GM21786 (cell line): ENCODE measurements around the gene GRAMD1C.
A peak's percentile ranks its signal among the peaks of the same experiment; 100 is the strongest.
"Not testable (repeated sequence)": the region's sequence is repeated elsewhere in the genome, so short reads cannot be mapped to it uniquely, and the experiment has no call there.

Source experiments
- ATAC-seq: cut with Tn5 transposase; IDR thresholded peaks from one replicate; pipeline ENCODE4 v1.9.1; 2021; ENCODE audit not compliant: unreplicated experiment

Gene GRAMD1C

GRCh38 chr3:113850391-113850790 lies 11.8 kb downstream of the GRAMD1C start:
- ATAC-seq, result not testable (repeated sequence)

GRCh38 chr3:113852506-113852905 lies 13.9 kb downstream of the GRAMD1C start:
- ATAC-seq, result no peak

GRCh38 chr3:113867506-113867905 lies 28.9 kb downstream of the GRAMD1C start:
- no peak for ATAC-seq

- no peak for ATAC-seq
Observed at GRCh38 chr3:113873293-113873692, 34.7 kb downstream of the GRAMD1C start.

GRCh38 chr3:113873814-113874526 lies 35.4 kb downstream of the GRAMD1C start:
- no peak for ATAC-seq

GRCh38 chr3:113878403-113878802 lies 39.8 kb downstream of the GRAMD1C start:
- no peak for ATAC-seq

GRCh38 chr3:113885050-113885449 lies 46.5 kb downstream of the GRAMD1C start:
- no peak for ATAC-seq

GRCh38 chr3:113890256-113890900 lies 51.8 kb downstream of the GRAMD1C start:
- ATAC-seq, result no peak

GRCh38 chr3:113894927-113895326 lies 56.3 kb downstream of the GRAMD1C start:
- ATAC-seq, result no peak

GRCh38 chr3:113895964-113896363 lies 57.4 kb downstream of the GRAMD1C start:
- no peak for ATAC-seq

GRCh38 chr3:113896930-113897329 lies 58.3 kb downstream of the GRAMD1C start:
- no peak for ATAC-seq

GRCh38 chr3:113897373-113897777 lies 58.8 kb downstream of the GRAMD1C start:
- no peak for ATAC-seq

- ATAC-seq, result no peak
Observed at GRCh38 chr3:113898892-113899291, 60.3 kb downstream of the GRAMD1C start.

- ATAC-seq, result no peak
Observed at GRCh38 chr3:113906568-113907140, 68.1 kb downstream of the GRAMD1C start.

- ATAC-seq, result no peak
Observed at GRCh38 chr3:113908133-113908532, 69.5 kb downstream of the GRAMD1C start.

- ATAC-seq, result no peak
Observed at GRCh38 chr3:113910966-113911365, 72.4 kb downstream of the GRAMD1C start.

- peak; percentile 98 for ATAC-seq
Observed at GRCh38 chr3:113912552-113913236, 74.1 kb downstream of the GRAMD1C start.

- ATAC-seq, result no peak
Observed at GRCh38 chr3:113914646-113915045, 76.1 kb downstream of the GRAMD1C start.

- no peak for ATAC-seq
Observed at GRCh38 chr3:113927556-113927955, 89.0 kb downstream of the GRAMD1C start.

- no peak for ATAC-seq
Observed at GRCh38 chr3:113946831-113947230, 108.2 kb downstream of the GRAMD1C start.

- ATAC-seq, result peak; percentile 72
Observed at GRCh38 chr3:113947372-113948014, 108.9 kb downstream of the GRAMD1C start, which contains the start of gene ZDHHC23. Gene ZDHHC23 (plus strand): TSS chr3:113948013. CDS start chr3:113948803, 790 bp downstream.
